K562 (cell line): ENCODE data around the gene HNRNPA3. TPM values are rescaled to one million over a fixed set of nuclear protein-coding genes. Genes with fewer than 3 reads are reported as not detected.
A peak's percentile ranks its signal among the peaks of the same experiment; 100 is the strongest.

ENCODE experiments used
- ARID3A ChIP-seq: IDR thresholded peaks from 2 replicates; pipeline ENCODE4 v1.6.1; 2012; ENCODE audit warnings: low read depth, low read length, improper control_type of control experiment, borderline replicate concordance
- ATF7 ChIP-seq: fragments of 450-650 bp; IDR thresholded peaks from 2 replicates; pipeline ENCODE4 v1.7.1; 2014; ENCODE audit warnings: mild to moderate bottlenecking, moderate library complexity
- BACH1 ChIP-seq: fragments of 200-800 bp; sonication (Bioruptor generic); IDR thresholded peaks from 2 replicates; pipeline ENCODE4 v1.6.1; 2016; ENCODE audit warnings: missing genetic modification characterization, missing compliant biosample characterization
- CBFA2T2 ChIP-seq: fragments of 450-650 bp; conservative IDR thresholded peaks from 2 replicates; pipeline ENCODE4 v1.6.1; 2017; ENCODE audit warnings: mild to moderate bottlenecking
- CC2D1A ChIP-seq: fragments of 450-650 bp; IDR thresholded peaks from 2 replicates; pipeline ENCODE4 v1.6.1; 2017; ENCODE audit warnings: mild to moderate bottlenecking
- CTBP1 ChIP-seq: fragments of 450-650 bp; IDR thresholded peaks from 2 replicates; pipeline ENCODE4 v1.6.1; 2016; ENCODE audit warnings: borderline replicate concordance
- DPF2 ChIP-seq: fragments of 450-650 bp; IDR thresholded peaks from 2 replicates; pipeline ENCODE4 v1.6.1; 2016
- ESRRA ChIP-seq: fragments of 450-650 bp; IDR thresholded peaks from 2 replicates; pipeline ENCODE4 v1.6.1; 2014; ENCODE audit warnings: low read depth, mild to moderate bottlenecking, moderate library complexity, borderline replicate concordance
- ETV6 ChIP-seq, 3 experiments: fragments of 150-350 bp in 1 of 3; sonication (generic) in 1 of 3; formaldehyde crosslinking in 1 of 3; IDR thresholded peaks; 2 replicates each; pipeline versions ENCODE4 v1.6.1 to v1.8.0; 2014 to 2022; ENCODE audit warnings: borderline replicate concordance in 2 of 3, low read depth in 2 of 3, antibody characterized with exemption in 1 of 3, low read length in 1 of 3, mild to moderate bottlenecking in 1 of 3, missing genetic modification reagents in 1 of 3
- GATA2 ChIP-seq: sonication (generic); formaldehyde crosslinking; IDR thresholded peaks from 2 replicates; pipeline ENCODE4 v1.4.0; 2020; ENCODE audit warnings: mild to moderate bottlenecking, missing genetic modification reagents
- MAFF ChIP-seq: IDR thresholded peaks from 2 replicates; pipeline ENCODE4 v1.6.1; 2012; ENCODE audit warnings: low read length, improper control_type of control experiment
- MAFG ChIP-seq: fragments of 450-650 bp; conservative IDR thresholded peaks from 2 replicates; pipeline ENCODE4 v1.6.1; 2016; ENCODE audit warnings: missing genetic modification characterization, missing compliant biosample characterization
- MYC ChIP-seq, 2 experiments: fragments of 250-450 bp in 1 of 2; sonication (Bioruptor Pico) in 1 of 2; IDR thresholded peaks; 2 replicates each; pipeline versions ENCODE4 v1.5.1 to v1.6.1; 2012 to 2021; ENCODE audit warnings: low read depth in 2 of 2, borderline replicate concordance in 1 of 2, improper control_type of control experiment in 1 of 2, low read length in 1 of 2, mild to moderate bottlenecking in 1 of 2, moderate library complexity in 1 of 2
- NCOA6 ChIP-seq: fragments of 450-650 bp; IDR thresholded peaks from 2 replicates; pipeline ENCODE4 v1.6.1; 2017; ENCODE audit warnings: mild to moderate bottlenecking
- PPARD ChIP-seq: fragments of 250-450 bp; sonication (Bioruptor Pico); IDR thresholded peaks from 2 replicates; pipeline ENCODE4 v1.8.0; 2022; ENCODE audit warnings: inconsistent platforms, mild to moderate bottlenecking, moderate library complexity
- SMARCA5 ChIP-seq: fragments of 450-650 bp; IDR thresholded peaks from 2 replicates; pipeline ENCODE4 v1.6.1; 2016
- SP1 ChIP-seq: sonication (generic); formaldehyde crosslinking; IDR thresholded peaks from 2 replicates; pipeline ENCODE4 v1.8.1; 2022; ENCODE audit warnings: mild to moderate bottlenecking, missing genetic modification reagents
- TBL1XR1 ChIP-seq, 2 experiments: IDR thresholded peaks; 2 replicates each; pipeline ENCODE4 v1.6.1; 2012; ENCODE audit warnings: improper control_type of control experiment in 2 of 2, low read length in 2 of 2, mild to moderate bottlenecking in 1 of 2
- TOE1 ChIP-seq, 2 experiments: fragments of 450-650 bp in 1 of 2; sonication (generic) in 1 of 2; formaldehyde crosslinking in 1 of 2; IDR thresholded peaks; 2 replicates each; pipeline versions ENCODE4 v1.7.1 to v1.8.0; 2016 to 2022; ENCODE audit warnings: borderline replicate concordance in 2 of 2, mild to moderate bottlenecking in 2 of 2, antibody characterized with exemption in 1 of 2, inconsistent platforms in 1 of 2, low read depth in 1 of 2, missing genetic modification reagents in 1 of 2, moderate library complexity in 1 of 2
- USF2 ChIP-seq: sonication (generic); formaldehyde crosslinking; IDR thresholded peaks from 2 replicates; pipeline ENCODE4 v1.5.0; 2020; ENCODE audit warnings: missing genetic modification reagents
- ZNF212 ChIP-seq: fragments of 450-650 bp; formaldehyde crosslinking; IDR thresholded peaks from 2 replicates; pipeline ENCODE4 v1.4.0; 2020; ENCODE audit warnings: mild to moderate bottlenecking
- ZNF280A ChIP-seq: fragments of 450-650 bp; IDR thresholded peaks from 2 replicates; pipeline ENCODE4 v1.6.1; 2018; ENCODE audit warnings: mild to moderate bottlenecking, low read depth; ENCODE audit not compliant: partially characterized antibody
- ZNF766 ChIP-seq: fragments of 200-800 bp; sonication (Bioruptor generic); conservative IDR thresholded peaks from 2 replicates; pipeline ENCODE4 v1.6.1; 2016; ENCODE audit warnings: missing genetic modification characterization, missing compliant biosample characterization
- polyA plus RNA-seq, 8 experiments: library from polyadenylated mRNA; depleted of rRNA in 4 of 8; stranded (reverse) in 5 of 8; unstranded in 3 of 8; fragments of >200 nt; fragmentation: Nextera tagmentation in 2 of 8; fragmentation: Illumina TruSeq in 1 of 8; extraction: Ambion mirVana in 2 of 8; extraction: Trizol in 1 of 8; gene quantifications; 2 replicates each; pipeline versions ENCODE4 v1.2.1 to v1.2.3, GENCODE V29; 2011 to 2014; ENCODE audit warnings: inconsistent platforms in 1 of 8, missing spikeins in 1 of 8
- total RNA-seq, 7 experiments: library from RNA; depleted of rRNA in 6 of 7; stranded (reverse); fragments of >200 nt in 6 of 7; fragmentation: Illumina TruSeq in 2 of 7; extraction: Trizol in 2 of 7; gene quantifications; 2 replicates each; pipeline versions ENCODE4 v1.2.1 to v1.2.3, GENCODE V29; 2011 to 2021; ENCODE audit warnings: low replicate concordance in 1 of 7

HNRNPA3 gene
- total and polyA plus RNA-seq, 9 of the 15 experiments (the other 6 are each of a cell fraction or from before 2014, with no cell fraction given): 72.8 to 428 (median 192) TPM

- TF ChIP-seq ZNF280A: no peak
- no peak for TF ChIP-seq BACH1
- TF ChIP-seq MYC (IDR thresholded peaks at IDR 0.05; ENCODE audit: low read depth, low read length): peak; percentile 44; the same call in 1 of the 2 replicates
- no peak for TF ChIP-seq MYC (CRISPR knock-in tag; IDR thresholded peaks at IDR 0.05; ENCODE audit: borderline replicate concordance, low read depth)
- TF ChIP-seq GATA2 (CRISPR knock-in tag): no peak
- peak; percentile 43 for TF ChIP-seq MAFG (tag)
- TF ChIP-seq ESRRA: peak; percentile 94; the same call in 1 of the 2 replicates
- peak; percentile 56 for TF ChIP-seq CBFA2T2
- no peak for TF ChIP-seq SP1 (CRISPR knock-in tag)
- TF ChIP-seq MAFF: peak; percentile 81; the same call in 1 of the 2 replicates
- no peak for TF ChIP-seq CTBP1
- TF ChIP-seq TBL1XR1 (IDR thresholded peaks at IDR 0.05; ENCODE audit: low read length in 2 of 2): peak in 1 of 2 experiments; percentile 81; a peak in 2 of 4 replicates
- no peak for TF ChIP-seq ETV6 (IDR thresholded peaks at IDR 0.05; ENCODE audit: borderline replicate concordance in 1 of 2, low read depth in 2 of 2, low read length in 1 of 2)
- TF ChIP-seq ETV6 (CRISPR knock-in tag; IDR thresholded peaks at IDR 0.05; ENCODE audit: borderline replicate concordance): no peak
- no peak for TF ChIP-seq ZNF212 (CRISPR knock-in tag)
- peak; percentile 69 for TF ChIP-seq DPF2
- peak; percentile 13; the same call in 1 of the 2 replicates for TF ChIP-seq NCOA6
- 0 out of 2 replicates have a peak, but pooled peaks have one; percentile 8 for TF ChIP-seq ZNF766 (CRISPR knock-in tag)
- TF ChIP-seq PPARD (CRISPR knock-in tag): no peak
- TF ChIP-seq CC2D1A: no peak
- peak; percentile 63; the same call in 1 of the 2 replicates for TF ChIP-seq ARID3A
- TF ChIP-seq ATF7: peak; percentile 66
- TF ChIP-seq SMARCA5: no peak
- TF ChIP-seq USF2 (CRISPR knock-in tag): no peak
- peak; percentile 13; the same call in 1 of the 2 replicates for TF ChIP-seq TOE1 (IDR thresholded peaks at IDR 0.05; ENCODE audit: borderline replicate concordance)
- 0 out of 2 replicates have a peak, but pooled peaks have one; percentile 20 for TF ChIP-seq TOE1 (CRISPR knock-in tag; IDR thresholded peaks at IDR 0.05; ENCODE audit: borderline replicate concordance, low read depth)
Observed at GRCh38 chr2:177265824-177266817, 53.5 kb downstream of the HNRNPA3 start (continued).
